Left kidney (tissue), 2 donors: Measurements from ENCODE around the gene PTGDR2. TPM values are rescaled to one million over a fixed set of nuclear protein-coding genes. Genes with fewer than 3 reads are reported as not detected.

Source experiments
- DNase-seq: peaks from one replicate; pipeline ENCODE4 v3.0.0-alpha.2; 2013
- polyA plus RNA-seq: library from polyadenylated mRNA; unstranded; fragments of 120-200 nt; gene quantifications from one replicate; pipeline ENCODE4 v1.2.1, GENCODE V29; 2013; ENCODE audit not compliant: insufficient read length

Gene PTGDR2
- polyA plus RNA-seq, 1 donor = 0.17 TPM

GRCh38 chr11:60874421-60875365 is 18.9 kb upstream of the PTGDR2 start:
- no peak for DNase-seq

GRCh38 chr11:60873533-60873932 is 17.8 kb upstream of the PTGDR2 start:
- DNase-seq = no peak

GRCh38 chr11:60872961-60873524 is 17.3 kb upstream of the PTGDR2 start:
- DNase-seq = no peak

GRCh38 chr11:60872124-60872960 is 16.6 kb upstream of the PTGDR2 start:
- DNase-seq = no peak

GRCh38 chr11:60871378-60872061 is 15.8 kb upstream of the PTGDR2 start:
- no peak for DNase-seq

- DNase-seq = no peak
Measured at GRCh38 chr11:60870733-60871377, 15.1 kb upstream of the PTGDR2 start.

- no peak for DNase-seq
Measured at GRCh38 chr11:60870276-60870675, 14.5 kb upstream of the PTGDR2 start.

- DNase-seq = no peak
Measured at GRCh38 chr11:60869451-60869825, 13.7 kb upstream of the PTGDR2 start.

- DNase-seq = no peak
Measured at GRCh38 chr11:60868682-60869450, 13.1 kb upstream of the PTGDR2 start.

- DNase-seq = no peak
Measured at GRCh38 chr11:60867871-60868681, 12.3 kb upstream of the PTGDR2 start.

- no peak for DNase-seq
Measured at GRCh38 chr11:60866911-60867870, 11.4 kb upstream of the PTGDR2 start, which contains the start of gene ZP1. ZP1 (plus strand) TSS chr11:60867542; CDS start chr11:60867562, 20 bp downstream.

- no peak for DNase-seq
Measured at GRCh38 chr11:60864856-60865513, 9.2 kb upstream of the PTGDR2 start.

- DNase-seq = no peak
Measured at GRCh38 chr11:60863550-60864521, 8.1 kb upstream of the PTGDR2 start.

- DNase-seq = no peak
Measured at GRCh38 chr11:60862171-60862570, 6.4 kb upstream of the PTGDR2 start.

GRCh38 chr11:60860943-60861342 is 5.2 kb upstream of the PTGDR2 start:
- DNase-seq = no peak

GRCh38 chr11:60859616-60860250 is 4.0 kb upstream of the PTGDR2 start:
- DNase-seq = no peak
